Measurements from ENCODE around the gene REEP1. TPM values are rescaled to one million over a fixed set of nuclear protein-coding genes. Genes with fewer than 3 reads are reported as not detected.
A peak's percentile ranks its signal among the peaks of the same experiment; 100 is the strongest.
"Not testable (repeated sequence)": the region's sequence is repeated elsewhere in the genome, so short reads cannot be mapped to it uniquely, and the experiment has no call there.

REEP1 gene
- total RNA-seq, 1 donor from 2014 or later: 14.5 TPM

DNA sequence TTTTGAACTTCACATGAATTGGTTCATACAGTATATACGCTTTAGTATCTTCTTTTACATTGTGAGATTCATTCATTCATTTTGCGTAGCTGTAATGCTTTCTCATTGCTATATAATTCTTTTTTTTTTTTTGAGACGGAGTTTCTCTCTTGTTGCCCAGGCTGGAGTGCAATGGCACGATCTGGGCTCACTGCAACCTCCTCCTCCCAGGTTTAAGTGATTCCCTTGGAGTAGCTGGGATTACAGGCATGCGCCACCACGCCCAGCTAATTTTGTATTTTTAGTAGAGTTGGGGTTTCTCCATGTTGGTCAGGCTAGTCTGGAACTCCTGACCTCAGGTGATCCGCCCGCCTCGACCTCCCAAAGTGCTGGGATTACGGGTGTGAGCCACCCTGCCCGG is 136.9 kb downstream of the REEP1 start:
- DNase-seq (ENCODE audit: low read depth in 2 of 2): not testable (repeated sequence)

- DNase-seq (ENCODE audit: low read depth in 2 of 2): no peak
Measured at GRCh38 chr2:86199834-86200177, 137.6 kb downstream of the REEP1 start.

DNA sequence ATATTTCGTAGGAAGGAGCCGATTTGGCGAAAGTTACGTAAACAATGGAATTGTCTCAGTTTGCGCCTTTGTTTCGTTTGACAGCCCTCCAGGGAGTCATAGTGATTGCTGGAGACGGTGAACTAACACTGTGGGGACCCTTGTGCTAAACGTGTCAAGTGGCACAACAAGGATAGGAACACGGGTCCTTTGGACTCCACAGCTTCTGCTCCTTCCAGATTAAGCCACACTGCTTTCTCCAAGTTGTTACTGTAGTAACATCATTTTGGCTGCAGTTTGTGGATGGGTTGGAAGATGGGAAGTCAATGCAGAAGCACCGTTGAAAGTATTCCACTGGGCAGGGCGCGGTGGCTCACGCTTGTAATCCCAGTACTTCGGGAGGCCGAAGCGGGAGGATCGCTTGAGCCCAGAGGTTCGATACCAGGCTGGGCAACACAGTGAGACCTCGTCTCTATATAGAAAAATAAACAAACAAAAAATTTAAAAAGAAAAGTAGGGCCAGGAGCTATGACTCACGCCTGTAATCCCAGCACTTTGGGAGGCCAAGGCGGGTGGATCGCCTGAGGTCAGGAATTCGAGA is 141.5 kb downstream of the REEP1 start:
- DNase-seq (ENCODE audit: low read depth in 2 of 2): peak in 1 of 2 donors; percentile 28

GRCh38 chr2:86195055-86195807 is 142.2 kb downstream of the REEP1 start, which contains the start of gene IMMT:
IMMT (minus strand) TSS chr2:86195462; CDS start chr2:86195382, 80 bp downstream.
- peak; percentile 97 to 98 for DNase-seq (ENCODE audit: low read depth in 2 of 2)

DNA sequence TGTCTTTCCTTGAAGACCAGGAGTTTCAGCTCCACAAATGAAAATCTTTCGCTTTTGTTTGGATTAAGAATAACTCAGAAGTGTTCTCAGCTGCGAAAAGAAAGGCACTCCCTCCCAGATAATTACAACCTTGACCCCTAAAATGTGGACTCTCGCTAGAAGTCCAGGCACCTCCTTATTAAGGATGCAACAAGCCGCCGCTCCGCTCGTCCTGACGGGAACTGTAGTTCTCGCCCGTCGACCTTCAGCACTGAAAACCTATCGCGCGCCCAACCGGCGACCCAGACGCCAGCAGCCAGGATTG is 142.7 kb downstream of the REEP1 start:
- peak in 1 of 2 donors; percentile 98 for DNase-seq (ENCODE audit: low read depth in 2 of 2)

DNA sequence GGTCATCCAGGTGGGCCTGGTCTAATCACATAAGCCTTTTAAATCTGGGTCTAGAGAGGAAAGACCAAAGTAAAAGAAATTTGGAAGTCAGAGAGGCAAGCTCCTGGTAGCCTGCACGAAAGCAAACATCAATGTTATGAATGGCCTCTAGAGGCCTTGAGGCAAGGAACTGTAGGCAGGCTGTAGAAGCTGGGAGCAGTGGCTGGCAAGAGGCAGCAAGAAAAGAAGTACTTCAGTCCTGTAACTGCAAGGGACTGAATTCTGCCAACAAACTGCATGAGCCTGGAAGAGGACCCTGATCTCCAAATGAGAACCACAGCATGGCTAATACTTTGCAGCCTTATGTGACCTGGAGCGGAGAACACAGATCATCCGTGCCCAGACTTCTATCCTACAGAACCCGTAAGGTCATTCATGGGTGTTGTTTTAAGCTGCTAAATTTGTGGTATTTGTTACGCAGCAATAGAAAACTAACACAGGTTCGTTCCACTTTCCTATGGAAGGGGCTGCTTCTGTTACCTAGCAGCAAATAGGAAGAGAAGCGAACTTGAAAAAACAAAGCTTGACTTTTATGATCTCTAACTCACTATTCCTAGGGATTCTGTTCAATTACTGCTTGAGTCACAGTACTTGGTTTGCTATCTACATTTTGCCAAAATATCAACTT is 143.4 kb downstream of the REEP1 start:
- DNase-seq (ENCODE audit: low read depth in 2 of 2): no peak

- DNase-seq (ENCODE audit: low read depth in 2 of 2): no peak
Measured at GRCh38 chr2:86189782-86190416, 147.5 kb downstream of the REEP1 start.

GRCh38 chr2:86186431-86186830 is 151.0 kb downstream of the REEP1 start:
- DNase-seq (ENCODE audit: low read depth in 2 of 2): peak in 1 of 2 donors; percentile 2

- DNase-seq (ENCODE audit: low read depth in 2 of 2): peak in 1 of 2 donors; percentile 12
Measured at GRCh38 chr2:86185517-86186212, 151.8 kb downstream of the REEP1 start.

DNA sequence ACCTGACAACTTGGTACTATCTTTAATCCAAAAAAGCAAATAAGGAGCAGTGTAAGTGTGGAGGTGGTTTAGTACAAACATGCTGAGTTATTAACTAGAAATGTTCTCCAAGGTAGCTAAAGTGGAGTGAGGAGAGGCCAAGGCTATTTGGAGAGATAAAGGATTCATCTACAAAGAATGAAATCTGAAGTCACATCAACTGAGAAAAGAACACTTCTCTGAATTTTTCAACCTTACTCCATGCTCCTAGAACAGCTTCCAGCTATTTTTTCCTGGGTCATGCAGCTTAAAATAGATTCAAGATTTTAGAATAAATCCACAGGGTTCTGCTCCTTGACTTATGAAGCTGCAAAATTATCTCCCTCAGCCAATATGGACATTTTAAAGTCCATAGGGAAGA is 160.8 kb downstream of the REEP1 start:
- DNase-seq (ENCODE audit: low read depth in 2 of 2): no peak

- no peak for DNase-seq (ENCODE audit: low read depth in 2 of 2)
Measured at GRCh38 chr2:86175828-86176227, 161.6 kb downstream of the REEP1 start.

DNA sequence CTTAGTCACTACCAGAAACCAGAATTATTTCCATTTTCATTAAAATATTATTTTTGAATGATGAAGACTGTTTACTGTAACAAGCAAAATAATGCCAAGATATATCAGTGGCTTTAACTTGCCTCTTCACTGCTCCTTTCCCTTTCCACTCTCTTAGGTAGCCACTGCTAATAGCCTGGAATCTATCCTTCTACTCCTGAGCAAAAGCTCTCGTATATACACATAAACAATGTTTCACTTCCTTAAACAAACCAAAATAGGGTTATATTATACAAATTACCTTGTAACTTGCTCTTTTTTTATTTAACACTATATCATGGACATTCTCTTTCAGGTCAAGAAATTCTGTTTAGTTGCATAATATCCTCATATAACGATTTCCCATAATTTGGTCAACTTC is 163.0 kb downstream of the REEP1 start:
- DNase-seq (ENCODE audit: low read depth in 2 of 2): no peak

GRCh38 chr2:86172610-86173009 is 164.8 kb downstream of the REEP1 start:
- DNase-seq (ENCODE audit: low read depth in 2 of 2): no peak

GRCh38 chr2:86171295-86171694 is 166.1 kb downstream of the REEP1 start:
- no peak for DNase-seq (ENCODE audit: low read depth in 2 of 2)

DNA sequence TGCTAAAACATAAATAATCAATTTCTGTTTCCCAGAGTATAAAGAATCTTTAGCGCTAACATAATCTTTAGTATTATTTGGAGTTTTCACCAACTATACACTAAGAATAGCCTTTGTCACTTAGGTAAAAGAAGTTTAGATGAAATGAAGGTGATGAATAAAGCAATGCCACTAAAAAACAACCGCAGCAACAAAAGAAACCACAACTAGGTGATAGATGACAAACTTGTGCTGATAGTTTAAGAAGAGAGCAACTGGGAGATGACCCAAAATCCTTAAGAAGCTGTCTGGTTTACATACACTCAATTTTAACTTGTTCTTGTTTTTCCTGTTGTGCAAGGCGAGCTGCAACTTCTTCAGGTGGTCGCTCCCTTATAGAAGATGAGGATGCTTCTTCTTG is 167.0 kb downstream of the REEP1 start:
- DNase-seq (ENCODE audit: low read depth in 2 of 2): no peak

Other genes with a start within 250 kb of the REEP1 start
- 7.6 and 8.7 TPM in 2 replicates for gene POLR1A, start 231.7 kb downstream of the REEP1 start, total RNA-seq
- 29.4 and 58.9 TPM in 2 replicates for gene PTCD3, start 231.4 kb downstream of the REEP1 start, total RNA-seq
- gene IMMT, start 142.2 kb downstream of the REEP1 start, total RNA-seq: 33.7 and 41.2 TPM in 2 replicates
- 24.0 and 25.6 TPM in 2 replicates for gene MRPL35, start 138.2 kb downstream of the REEP1 start, total RNA-seq
- 15.5 and 26.0 TPM in 2 replicates for gene KDM3A, start 103.7 kb upstream of the REEP1 start, total RNA-seq
- gene CHMP3, start 225.8 kb upstream of the REEP1 start, total RNA-seq: 47.9 and 58.9 TPM in 2 replicates